HCT116 (cell line): ENCODE data around the gene EFCAB5. TPM values are rescaled to one million over a fixed set of nuclear protein-coding genes. Genes with fewer than 3 reads are reported as not detected.

ENCODE experiments used
- ATAC-seq: fragments of 200-7000 bp; cut with Tn5 transposase; 2 replicates; pipeline ENCODE4 v1.9.1; 2020; ENCODE audit warnings: mild to moderate bottlenecking, moderate library complexity
- BruUV-seq: library from RNA; stranded (reverse); fragments of 400-500 nt; replicated peaks from 2 replicates; lab custom pipeline; 2021; lab: Mats Ljungman, UMichigan
- CTCF ChIA-PET: fragments of 300-600 bp; sonication (Branson Sonifier 250); formaldehyde crosslinking; loops from one replicate; lab custom pipeline; 2021; ENCODE audit warnings: antibody characterized with exemption; lab: Charles Lee
- POLR2A ChIA-PET: fragments of 300-600, 350-600 bp; sonication (Branson Sonifier 250); formaldehyde crosslinking; loops from one replicate; lab custom pipeline; 2021; ENCODE audit warnings: antibody characterized with exemption; lab: Charles Lee
- RAD21 ChIA-PET, 2 experiments: fragments of 300-600 bp; sonication (Branson Sonifier 250); formaldehyde crosslinking; loops; one replicate each; lab custom pipeline; 2023; ENCODE audit warnings: low total read pairs in 2 of 2; ENCODE audit not compliant: uncharacterized antibody in 2 of 2, unreplicated experiment in 2 of 2, low non-redundant PET in 1 of 2; lab: Charles Lee
- DNase-seq: peaks from one replicate; pipeline ENCODE4 v3.0.0-alpha.2; 2010; ENCODE audit warnings: low read depth, low spot score
- H2AFZ ChIP-seq: fragments of 200-600 bp; shearing (Covaris generic), sonication (generic); 2 replicates; pipeline ENCODE4 v1.6.1; 2017; ENCODE audit warnings: low read depth, mixed run types, mixed read lengths, antibody characterized with exemption, low read length; ENCODE audit not compliant: poor library complexity, severe bottlenecking
- H3K27ac ChIP-seq: 2 replicates; pipeline ENCODE4 v1.5.1; 2012; ENCODE audit warnings: low read depth, low read length
- H3K27me3 ChIP-seq: fragments of 200-600 bp; sonication (generic); 2 replicates; pipeline ENCODE4 v1.6.1; 2016; ENCODE audit warnings: mixed run types, low read length, mixed read lengths; ENCODE audit not compliant: insufficient read depth
- H3K36me3 ChIP-seq, 2 experiments: fragments of 200-500 bp in 1 of 2; fragments of 200-600 bp in 1 of 2; sonication (Bioruptor generic) in 1 of 2; sonication (generic) in 1 of 2; 2 replicates each; pipeline versions ENCODE4 v1.5.1 to v1.6.1; 2014 to 2016; ENCODE audit warnings: low read length in 2 of 2, inconsistent platforms in 1 of 2, mixed read lengths in 1 of 2, mixed run types in 1 of 2; ENCODE audit not compliant: insufficient read depth in 2 of 2, control insufficient read depth in 1 of 2
- H3K4me1 ChIP-seq, 2 experiments: fragments of 200-600 bp in 1 of 2; sonication (generic) in 1 of 2; 2 replicates each; pipeline versions ENCODE4 v1.5.1 to v1.6.1; 2012 to 2017; ENCODE audit warnings: low read length in 2 of 2, inconsistent platforms in 1 of 2, mild to moderate bottlenecking in 1 of 2, mixed read lengths in 1 of 2, mixed run types in 1 of 2, moderate library complexity in 1 of 2; ENCODE audit not compliant: insufficient read depth in 2 of 2, control insufficient read depth in 1 of 2
- H3K4me2 ChIP-seq: fragments of 200-600 bp; sonication (generic); 2 replicates; pipeline ENCODE4 v1.6.1; 2017; ENCODE audit warnings: mixed run types, low read length, mixed read lengths
- H3K4me3 ChIP-seq, 2 experiments: fragments of 200-600 bp in 1 of 2; sonication (generic) in 1 of 2; replicated peaks in 1 of 2; 2 replicates each; pipeline ENCODE4 v1.5.1; 2011 to 2016; ENCODE audit warnings: low read length in 2 of 2, control low read depth in 1 of 2, low read depth in 1 of 2, mild to moderate bottlenecking in 1 of 2, mixed read lengths in 1 of 2, mixed run types in 1 of 2
- H3K79me2 ChIP-seq: fragments of 200-600 bp; sonication (generic); 2 replicates; pipeline ENCODE4 v1.6.1; 2017; ENCODE audit warnings: mild to moderate bottlenecking, mixed run types, low read length, moderate library complexity, mixed read lengths; ENCODE audit not compliant: insufficient read depth
- H3K9ac ChIP-seq: fragments of 200-600 bp; sonication (generic); 2 replicates; pipeline ENCODE4 v1.6.1; 2016; ENCODE audit warnings: low read length, mixed read lengths
- H3K9me2 ChIP-seq: fragments of 200-600 bp; sonication (generic), shearing (Covaris generic); 2 replicates; pipeline ENCODE4 v1.6.1; 2017; ENCODE audit warnings: mixed run types, mild to moderate bottlenecking, moderate library complexity; ENCODE audit not compliant: insufficient read depth
- H3K9me3 ChIP-seq, 2 experiments: fragments of 200-500 bp in 1 of 2; fragments of 200-600 bp in 1 of 2; sonication (Bioruptor generic) in 1 of 2; sonication (generic) in 1 of 2; 2 replicates each; pipeline ENCODE4 v1.6.1; 2014 to 2017; ENCODE audit warnings: low read length in 2 of 2, mixed read lengths in 2 of 2, inconsistent platforms in 1 of 2, low read depth in 1 of 2, mild to moderate bottlenecking in 1 of 2, mixed run types in 1 of 2, moderate library complexity in 1 of 2; ENCODE audit not compliant: control insufficient read depth in 1 of 2, insufficient read depth in 1 of 2
- H4K20me1 ChIP-seq: fragments of 200-600 bp; sonication (generic), shearing (Covaris generic); 2 replicates; pipeline ENCODE4 v1.6.1; 2017; ENCODE audit warnings: mixed run types, mild to moderate bottlenecking, moderate library complexity; ENCODE audit not compliant: insufficient read depth
- CBX3 ChIP-seq: IDR thresholded peaks from 2 replicates; pipeline ENCODE4 v1.6.1; 2012; ENCODE audit warnings: low read depth
- CEBPB ChIP-seq: IDR thresholded peaks from 2 replicates; pipeline ENCODE4 v1.6.1; 2012; ENCODE audit warnings: low read depth
- CTCF ChIP-seq, 3 experiments: fragments of 200-600 bp in 1 of 3; sonication (generic) in 1 of 3; IDR thresholded peaks in 2 of 3; conservative IDR thresholded peaks in 1 of 3; 2 replicates each; pipeline ENCODE4 v1.5.1; 2012 to 2017; ENCODE audit warnings: low read depth in 2 of 3, low read length in 2 of 3, antibody characterized with exemption in 1 of 3, borderline replicate concordance in 1 of 3, control low read depth in 1 of 3, mild to moderate bottlenecking in 1 of 3, mixed read lengths in 1 of 3, mixed run types in 1 of 3, moderate library complexity in 1 of 3; ENCODE audit not compliant: insufficient read depth in 1 of 3
- EGR1 ChIP-seq: IDR thresholded peaks from 2 replicates; pipeline ENCODE4 v1.6.1; 2012; ENCODE audit warnings: low read depth
- EZH2 ChIP-seq: fragments of 200-600 bp; sonication (generic); IDR thresholded peaks from 2 replicates; pipeline ENCODE4 v1.6.1; 2017; ENCODE audit warnings: antibody characterized with exemption, mixed run types
- FOSL1 ChIP-seq: IDR thresholded peaks from 2 replicates; pipeline ENCODE4 v1.6.1; 2012; ENCODE audit warnings: low read depth
- JUND ChIP-seq: IDR thresholded peaks from 2 replicates; pipeline ENCODE4 v1.6.1; 2012
- MAX ChIP-seq: IDR thresholded peaks from 2 replicates; pipeline ENCODE4 v1.6.1; 2012
- POLR2A ChIP-seq: IDR thresholded peaks from 2 replicates; pipeline ENCODE4 v1.7.0; 2011; ENCODE audit warnings: borderline replicate concordance; ENCODE audit not compliant: insufficient read depth, insufficient read length; ENCODE audit errors: extremely low read depth
- POLR2AphosphoS5 ChIP-seq: IDR thresholded peaks from 2 replicates; pipeline ENCODE4 v1.6.1; 2011; ENCODE audit warnings: mild to moderate bottlenecking, low read depth, low read length, moderate library complexity
- REST ChIP-seq: IDR thresholded peaks from 2 replicates; pipeline ENCODE4 v1.6.1; 2012; ENCODE audit warnings: low read depth
- SIN3A ChIP-seq: IDR thresholded peaks from 2 replicates; pipeline ENCODE4 v1.6.1; 2012; ENCODE audit warnings: low read depth
- SRF ChIP-seq: IDR thresholded peaks from 2 replicates; pipeline ENCODE4 v1.6.1; 2012; ENCODE audit warnings: low read depth
- TCF7L2 ChIP-seq: IDR thresholded peaks from 2 replicates; pipeline ENCODE4 v1.7.0; 2011; ENCODE audit warnings: borderline replicate concordance, inconsistent platforms; ENCODE audit not compliant: insufficient read depth, insufficient read length; ENCODE audit errors: extremely low read depth
- ZBTB33 ChIP-seq: IDR thresholded peaks from 2 replicates; pipeline ENCODE4 v1.6.1; 2011; ENCODE audit warnings: mild to moderate bottlenecking, low read length, moderate library complexity; ENCODE audit not compliant: insufficient replicate concordance; ENCODE audit errors: extremely low read depth
- intact Hi-C: fragments of 100-400 bp; cut with micrococcal nuclease; formaldehyde crosslinking; loops from 2 replicates; pipeline ENCODE4 v1.10.0; 2022
- total RNA-seq: library from RNA; stranded (reverse); gene quantifications from one replicate; pipeline ENCODE4 v1.2.1, GENCODE V29; 2021; ENCODE audit not compliant: unreplicated experiment

The EFCAB5 gene
- total RNA-seq, 1 experiment from 2014 or later = 0.17 TPM

GRCh38 chr17:30101686-30102390 is 160.4 kb downstream of the EFCAB5 start:
- Histone ChIP-seq H3K4me3 (no peak overlapping the region), H3K9me3 (no peaks in the 10 kb centered on the region), H4K20me1 (no peaks in the 10 kb centered on the region), H3K27ac (no peak overlapping the region), H3K79me2 (no peaks in the 10 kb centered on the region), H3K27me3 (no peaks in the 10 kb centered on the region), H3K9me2 (no peaks in the 10 kb centered on the region), H3K4me2 (no peak overlapping the region), H3K9ac (no peak overlapping the region), H2AFZ (no peak overlapping the region), H3K36me3 (no peaks in the 10 kb centered on the region), H3K4me1 (peaks cover 3 to 7% of the 10 kb centered on the region in 2 experiments; a peak in 2 of 4 replicates)
- ChIA-PET POLR2A (no interaction called here), RAD21 (no interaction called here), CTCF (interaction anchor here (4.0 kb wide), 1 partner anchor 9 kb away, joined by 37 read pairs; no protein-coding TSS in a partner anchor)
- TF ChIP-seq TCF7L2 (no peak), FOSL1 (no peak), MAX (no peak), POLR2AphosphoS5 (no peak), EZH2 (no peak), JUND (no peak), EGR1 (no peak), SIN3A (no peak), CEBPB (no peak), CBX3 (no peak), CTCF (IDR thresholded peaks at IDR 0.05 in 2 of 3, conservative IDR thresholded peaks at IDR 0.05 in 1 of 3; ENCODE audit: borderline replicate concordance in 1 of 3, insufficient read depth in 1 of 3, low read depth in 2 of 3, low read length in 2 of 3) (no peak), POLR2A (no peak), ZBTB33 (no peak), REST (no peak), SRF (no peak)
- intact Hi-C loops = loop anchor here (5.0 to 10.0 kb wide), 2 partner anchors 455 to 613 kb away; no protein-coding TSS in a partner anchor
- DNase-seq (no peak), ATAC-seq (no peak)
- no TSS peak for BruUV-seq
